ENCODE data around the gene HNF4A. TPM values are rescaled to one million over a fixed set of nuclear protein-coding genes. Genes with fewer than 3 reads are reported as not detected.

HNF4A gene
- total RNA-seq, 1 experiment from 2014 or later = 0.15 TPM

DNA sequence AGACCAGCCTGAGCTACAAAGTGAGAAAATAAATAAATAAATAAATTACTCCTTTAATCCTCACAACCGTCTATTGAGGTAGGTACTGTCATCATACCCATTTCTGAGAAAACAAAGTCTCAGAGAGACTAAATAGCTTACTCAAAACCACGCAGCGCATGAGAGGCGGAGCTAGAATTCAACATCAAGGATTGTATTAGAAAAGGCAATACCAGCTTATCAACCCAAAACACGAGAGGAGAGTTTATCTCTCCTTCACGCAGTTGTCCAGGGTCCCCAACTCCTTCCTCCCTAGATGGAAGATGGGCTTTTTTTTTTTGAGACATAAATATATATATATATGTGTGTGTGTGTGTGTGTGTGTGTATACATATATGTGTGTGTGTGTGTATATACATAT lies 12.2 kb downstream of the HNF4A start:
- ChIA-PET CTCF (no interaction called here), POLR2A (no interaction called here)
- Mint-ChIP-seq H3K4me1 (peaks cover 6% of the 10 kb centered on the region; the same call in 1 of the 2 replicates), H3K4me3 (no peak overlapping the region), H3K27ac (no peak overlapping the region), H3K36me3 (no peaks in the 10 kb centered on the region), H3K9me3 (no peaks in the 10 kb centered on the region), H3K27me3 (ENCODE audit: low read depth) (no peaks in the 10 kb centered on the region)
- TF ChIP-seq, protein P1, sequence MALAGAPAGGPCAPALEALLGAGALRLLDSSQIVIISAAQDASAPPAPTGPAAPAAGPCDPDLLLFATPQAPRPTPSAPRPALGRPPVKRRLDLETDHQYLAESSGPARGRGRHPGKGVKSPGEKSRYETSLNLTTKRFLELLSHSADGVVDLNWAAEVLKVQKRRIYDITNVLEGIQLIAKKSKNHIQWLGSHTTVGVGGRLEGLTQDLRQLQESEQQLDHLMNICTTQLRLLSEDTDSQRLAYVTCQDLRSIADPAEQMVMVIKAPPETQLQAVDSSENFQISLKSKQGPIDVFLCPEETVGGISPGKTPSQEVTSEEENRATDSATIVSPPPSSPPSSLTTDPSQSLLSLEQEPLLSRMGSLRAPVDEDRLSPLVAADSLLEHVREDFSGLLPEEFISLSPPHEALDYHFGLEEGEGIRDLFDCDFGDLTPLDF (CRISPR knock-in tag; IDR thresholded peaks at IDR 0.05) = no peak
- TF ChIP-seq EMX1 (CRISPR knock-in tag; IDR thresholded peaks at IDR 0.05) (no peak), GTF2I (CRISPR knock-in tag; conservative IDR thresholded peaks at IDR 0.05) (no peak), CREM (CRISPR knock-in tag; IDR thresholded peaks at IDR 0.05) (no peak), NFYB (CRISPR knock-in tag; conservative IDR thresholded peaks at IDR 0.05; ENCODE audit: low read depth) (no peak), NFATC4 (CRISPR knock-in tag; IDR thresholded peaks at IDR 0.05) (no peak), CBFB (CRISPR knock-in tag; IDR thresholded peaks at IDR 0.05; ENCODE audit: low read depth) (no peak), FOXK1 (CRISPR knock-in tag; IDR thresholded peaks at IDR 0.05) (no peak)
- ATAC-seq (no peak), DNase-seq (ENCODE audit: low spot score) (no peak)

DNA sequence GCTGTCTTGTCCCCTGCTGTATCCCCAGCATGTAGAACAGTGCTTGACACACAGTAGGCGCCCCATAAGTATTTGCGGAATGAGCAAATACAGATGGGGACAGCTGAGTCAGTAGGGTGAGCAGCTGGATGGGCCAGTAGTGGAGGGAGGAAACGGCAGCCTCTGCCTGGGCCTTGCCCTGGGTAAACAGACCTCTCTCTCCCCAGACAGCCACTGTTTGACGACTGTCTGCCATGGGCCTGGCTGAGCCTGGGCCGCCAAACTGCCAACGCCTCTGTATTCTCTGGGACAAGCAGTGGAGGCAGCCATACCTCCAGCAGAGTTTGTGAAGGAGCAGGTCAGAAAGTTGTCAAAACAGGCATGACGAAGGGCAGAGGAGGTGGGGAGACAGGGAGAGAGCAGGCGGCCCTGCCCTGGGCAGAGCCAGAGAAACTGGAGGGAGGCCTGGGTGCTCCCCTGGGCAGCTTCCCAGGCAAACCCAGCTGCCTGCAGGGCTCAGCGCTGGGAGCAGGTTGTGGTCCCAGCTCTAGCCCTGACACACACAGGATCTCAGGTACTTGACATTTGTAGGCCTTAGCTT lies 15.2 kb downstream of the HNF4A start:
- POLR2A ChIA-PET = no interaction called here
- no peak for DNase-seq (ENCODE audit: low spot score)

DNA sequence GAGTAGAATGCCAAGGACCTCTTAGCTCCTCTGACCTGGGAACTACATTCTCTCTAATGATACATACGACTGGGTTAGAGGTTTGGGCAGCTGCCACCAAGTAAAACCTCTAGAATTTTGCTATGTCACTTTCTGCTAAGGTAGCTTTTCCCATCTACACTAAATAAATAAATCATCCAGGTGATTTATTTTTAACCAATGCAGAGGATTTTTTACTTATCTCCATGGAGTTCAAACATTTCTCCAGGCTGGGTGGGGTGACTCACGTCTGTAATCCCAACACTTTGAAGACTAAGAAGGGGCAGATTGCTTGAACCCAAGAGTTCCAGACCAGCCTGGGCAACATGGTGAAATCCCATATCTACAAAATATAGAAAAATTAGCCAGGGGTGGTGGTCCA lies 27.1 kb downstream of the HNF4A start:
- H3K27ac Mint-ChIP-seq = no peak overlapping the region
- TF ChIP-seq EMX1 (CRISPR knock-in tag; IDR thresholded peaks at IDR 0.05) (no peak), GTF2I (CRISPR knock-in tag; conservative IDR thresholded peaks at IDR 0.05) (no peak), NR1H2 (CRISPR knock-in tag; IDR thresholded peaks at IDR 0.05) (no peak), NFATC4 (CRISPR knock-in tag; IDR thresholded peaks at IDR 0.05) (no peak), ZNF416 (CRISPR knock-in tag; IDR thresholded peaks at IDR 0.05) (no peak), NR3C1 (CRISPR knock-in tag; conservative IDR thresholded peaks at IDR 0.05; ENCODE audit: low read depth) (no peak), GRHL2 (CRISPR knock-in tag; IDR thresholded peaks at IDR 0.05; ENCODE audit: insufficient replicate concordance, severe bottlenecking) (no peak), NFYB (CRISPR knock-in tag; conservative IDR thresholded peaks at IDR 0.05; ENCODE audit: low read depth) (no peak), HMGA2 (CRISPR knock-in tag; IDR thresholded peaks at IDR 0.05) (no peak), CREB1 (CRISPR knock-in tag; IDR thresholded peaks at IDR 0.05) (no peak)
- TF ChIP-seq, protein P2, sequence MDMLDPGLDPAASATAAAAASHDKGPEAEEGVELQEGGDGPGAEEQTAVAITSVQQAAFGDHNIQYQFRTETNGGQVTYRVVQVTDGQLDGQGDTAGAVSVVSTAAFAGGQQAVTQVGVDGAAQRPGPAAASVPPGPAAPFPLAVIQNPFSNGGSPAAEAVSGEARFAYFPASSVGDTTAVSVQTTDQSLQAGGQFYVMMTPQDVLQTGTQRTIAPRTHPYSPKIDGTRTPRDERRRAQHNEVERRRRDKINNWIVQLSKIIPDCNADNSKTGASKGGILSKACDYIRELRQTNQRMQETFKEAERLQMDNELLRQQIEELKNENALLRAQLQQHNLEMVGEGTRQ (CRISPR knock-in tag; IDR thresholded peaks at IDR 0.05) = no peak
- TF ChIP-seq, protein P3, sequence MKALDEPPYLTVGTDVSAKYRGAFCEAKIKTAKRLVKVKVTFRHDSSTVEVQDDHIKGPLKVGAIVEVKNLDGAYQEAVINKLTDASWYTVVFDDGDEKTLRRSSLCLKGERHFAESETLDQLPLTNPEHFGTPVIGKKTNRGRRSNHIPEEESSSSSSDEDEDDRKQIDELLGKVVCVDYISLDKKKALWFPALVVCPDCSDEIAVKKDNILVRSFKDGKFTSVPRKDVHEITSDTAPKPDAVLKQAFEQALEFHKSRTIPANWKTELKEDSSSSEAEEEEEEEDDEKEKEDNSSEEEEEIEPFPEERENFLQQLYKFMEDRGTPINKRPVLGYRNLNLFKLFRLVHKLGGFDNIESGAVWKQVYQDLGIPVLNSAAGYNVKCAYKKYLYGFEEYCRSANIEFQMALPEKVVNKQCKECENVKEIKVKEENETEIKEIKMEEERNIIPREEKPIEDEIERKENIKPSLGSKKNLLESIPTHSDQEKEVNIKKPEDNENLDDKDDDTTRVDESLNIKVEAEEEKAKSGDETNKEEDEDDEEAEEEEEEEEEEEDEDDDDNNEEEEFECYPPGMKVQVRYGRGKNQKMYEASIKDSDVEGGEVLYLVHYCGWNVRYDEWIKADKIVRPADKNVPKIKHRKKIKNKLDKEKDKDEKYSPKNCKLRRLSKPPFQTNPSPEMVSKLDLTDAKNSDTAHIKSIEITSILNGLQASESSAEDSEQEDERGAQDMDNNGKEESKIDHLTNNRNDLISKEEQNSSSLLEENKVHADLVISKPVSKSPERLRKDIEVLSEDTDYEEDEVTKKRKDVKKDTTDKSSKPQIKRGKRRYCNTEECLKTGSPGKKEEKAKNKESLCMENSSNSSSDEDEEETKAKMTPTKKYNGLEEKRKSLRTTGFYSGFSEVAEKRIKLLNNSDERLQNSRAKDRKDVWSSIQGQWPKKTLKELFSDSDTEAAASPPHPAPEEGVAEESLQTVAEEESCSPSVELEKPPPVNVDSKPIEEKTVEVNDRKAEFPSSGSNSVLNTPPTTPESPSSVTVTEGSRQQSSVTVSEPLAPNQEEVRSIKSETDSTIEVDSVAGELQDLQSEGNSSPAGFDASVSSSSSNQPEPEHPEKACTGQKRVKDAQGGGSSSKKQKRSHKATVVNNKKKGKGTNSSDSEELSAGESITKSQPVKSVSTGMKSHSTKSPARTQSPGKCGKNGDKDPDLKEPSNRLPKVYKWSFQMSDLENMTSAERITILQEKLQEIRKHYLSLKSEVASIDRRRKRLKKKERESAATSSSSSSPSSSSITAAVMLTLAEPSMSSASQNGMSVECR (CRISPR knock-in tag; IDR thresholded peaks at IDR 0.05; ENCODE audit: borderline replicate concordance) = no peak
- TF ChIP-seq, protein P4, sequence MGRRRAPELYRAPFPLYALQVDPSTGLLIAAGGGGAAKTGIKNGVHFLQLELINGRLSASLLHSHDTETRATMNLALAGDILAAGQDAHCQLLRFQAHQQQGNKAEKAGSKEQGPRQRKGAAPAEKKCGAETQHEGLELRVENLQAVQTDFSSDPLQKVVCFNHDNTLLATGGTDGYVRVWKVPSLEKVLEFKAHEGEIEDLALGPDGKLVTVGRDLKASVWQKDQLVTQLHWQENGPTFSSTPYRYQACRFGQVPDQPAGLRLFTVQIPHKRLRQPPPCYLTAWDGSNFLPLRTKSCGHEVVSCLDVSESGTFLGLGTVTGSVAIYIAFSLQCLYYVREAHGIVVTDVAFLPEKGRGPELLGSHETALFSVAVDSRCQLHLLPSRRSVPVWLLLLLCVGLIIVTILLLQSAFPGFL (CRISPR knock-in tag; IDR thresholded peaks at IDR 0.05; ENCODE audit: borderline replicate concordance) = no peak
- CTCF ChIA-PET = interaction anchor here (0.9 to 5.6 kb wide), 3 partner anchors 67 to 166 kb away, joined by 3 to 77 read pairs (median 6); partner anchors contain the start of gene FITM2
- H3K36me3 Mint-ChIP-seq = no peaks in the 10 kb centered on the region
- H3K27me3 Mint-ChIP-seq (ENCODE audit: low read depth) = peaks cover 3% of the 10 kb centered on the region
- H3K9me3 Mint-ChIP-seq = no peaks in the 10 kb centered on the region
- H3K4me3 Mint-ChIP-seq = no peak overlapping the region
- DNase-seq (ENCODE audit: low spot score) = no peak
- POLR2A ChIA-PET = interaction anchor here (0.7 kb wide), 1 partner anchor 33 kb away, joined by 3 read pairs; no protein-coding TSS in a partner anchor
- no peak for ATAC-seq
- H3K4me1 Mint-ChIP-seq = no peaks in the 10 kb centered on the region; the same call in 1 of the 2 replicates

More for the DNA sequence above, 15.2 kb downstream of the HNF4A start:
- H3K9me3 Mint-ChIP-seq = no peaks in the 10 kb centered on the region
- no peaks in the 10 kb centered on the region; the same call in 1 of the 2 replicates for H3K27me3 Mint-ChIP-seq (ENCODE audit: low read depth)
- H3K4me3 Mint-ChIP-seq = no peak overlapping the region
- H3K36me3 Mint-ChIP-seq = no peaks in the 10 kb centered on the region
- H3K4me1 Mint-ChIP-seq = peaks cover 6% of the 10 kb centered on the region; the same call in 1 of the 2 replicates
- no peak for TF ChIP-seq ZNF396 (CRISPR knock-in tag; IDR thresholded peaks at IDR 0.05; ENCODE audit: borderline replicate concordance)
- peak; percentile 77; the same call in 1 of the 2 replicates for TF ChIP-seq GABPB1 (CRISPR knock-in tag; IDR thresholded peaks at IDR 0.05)
- H3K27ac Mint-ChIP-seq = no peak overlapping the region
- CTCF ChIA-PET = interaction anchor here (0.5 to 3.1 kb wide), 5 partner anchors 13 to 124 kb away, joined by 3 to 11 read pairs (median 4); partner anchors contain the start of gene GDAP1L1
- ATAC-seq = peak; percentile 60
